HG03521 (cell line): ENCODE data around the gene MAD1L1.
"Not testable (repeated sequence)": the region's sequence is repeated elsewhere in the genome, so short reads cannot be mapped to it uniquely, and the experiment has no call there.

Source experiments
- ATAC-seq: cut with Tn5 transposase; IDR thresholded peaks from one replicate; pipeline ENCODE4 v1.9.1; 2021; ENCODE audit warnings: mild to moderate bottlenecking, moderate library complexity; ENCODE audit not compliant: unreplicated experiment

MAD1L1 gene

GRCh38 chr7:1936531-1937251 is 296.1 kb downstream of the MAD1L1 start:
- ATAC-seq, result no peak

- no peak for ATAC-seq
Observed at GRCh38 chr7:1936006-1936310, 296.8 kb downstream of the MAD1L1 start.

- ATAC-seq, result no peak
Observed at GRCh38 chr7:1935176-1936005, 297.4 kb downstream of the MAD1L1 start.

GRCh38 chr7:1934756-1935155 is 298.0 kb downstream of the MAD1L1 start:
- no peak for ATAC-seq

- no peak for ATAC-seq
Observed at GRCh38 chr7:1934017-1934416, 298.7 kb downstream of the MAD1L1 start.

GRCh38 chr7:1933066-1933750 is 299.5 kb downstream of the MAD1L1 start:
- ATAC-seq, result no peak

- ATAC-seq, result no peak
Observed at GRCh38 chr7:1931951-1932270, 300.8 kb downstream of the MAD1L1 start.

- no peak for ATAC-seq
Observed at GRCh38 chr7:1931256-1931950, 301.3 kb downstream of the MAD1L1 start.

GRCh38 chr7:1930381-1931065 is 302.2 kb downstream of the MAD1L1 start:
- ATAC-seq, result no peak

- ATAC-seq, result not testable (repeated sequence)
Observed at GRCh38 chr7:1929349-1929925, 303.3 kb downstream of the MAD1L1 start.

- ATAC-seq, result no peak
Observed at GRCh38 chr7:1928645-1929348, 303.9 kb downstream of the MAD1L1 start.

- ATAC-seq, result no peak
Observed at GRCh38 chr7:1927937-1928644, 304.7 kb downstream of the MAD1L1 start.

- no peak for ATAC-seq
Observed at GRCh38 chr7:1926908-1927306, 305.8 kb downstream of the MAD1L1 start.

- no peak for ATAC-seq
Observed at GRCh38 chr7:1925973-1926907, 306.5 kb downstream of the MAD1L1 start.

GRCh38 chr7:1925349-1925748 is 307.4 kb downstream of the MAD1L1 start:
- ATAC-seq, result no peak

GRCh38 chr7:1924258-1924817 is 308.4 kb downstream of the MAD1L1 start:
- no peak for ATAC-seq

- no peak for ATAC-seq
Observed at GRCh38 chr7:1923409-1924257, 309.1 kb downstream of the MAD1L1 start.
